Liver (tissue), 9 donors: ENCODE data around the gene ZNF423. TPM values are rescaled to one million over a fixed set of nuclear protein-coding genes. Genes with fewer than 3 reads are reported as not detected.

Source experiments
- DNase-seq: peaks from one replicate; pipeline ENCODE4 v3.0.0-alpha.2; 2017; ENCODE audit warnings: low spot score
- H3K27ac ChIP-seq, 2 donors: one replicate each; pipeline ENCODE4 v1.7.0; 2013; ENCODE audit warnings: inconsistent platforms in 2 of 2, low read length in 2 of 2, control low read depth in 1 of 2, low read depth in 1 of 2, mild to moderate bottlenecking in 1 of 2
- H3K27me3 ChIP-seq, 4 donors: one replicate each; pipeline versions ENCODE4 v1.6.1 to v1.7.0; 2013; ENCODE audit warnings: low read length in 3 of 4, inconsistent platforms in 1 of 4, mild to moderate bottlenecking in 1 of 4, moderate library complexity in 1 of 4; ENCODE audit not compliant: control insufficient read depth in 4 of 4, insufficient read depth in 4 of 4
- H3K36me3 ChIP-seq, 4 donors: one replicate each; pipeline versions ENCODE4 v1.6.1 to v1.7.0; 2013; ENCODE audit warnings: low read length in 3 of 4, mild to moderate bottlenecking in 3 of 4, low read depth in 1 of 4, moderate library complexity in 1 of 4; ENCODE audit not compliant: control insufficient read depth in 4 of 4, insufficient read depth in 3 of 4
- H3K4me1 ChIP-seq, 4 donors: one replicate each; pipeline versions ENCODE4 v1.6.1 to v1.7.0; 2013; ENCODE audit warnings: low read length in 3 of 4, mild to moderate bottlenecking in 3 of 4, moderate library complexity in 1 of 4; ENCODE audit not compliant: control insufficient read depth in 4 of 4, insufficient read depth in 4 of 4
- H3K4me3 ChIP-seq, 3 donors: one replicate each; pipeline versions ENCODE4 v1.6.1 to v1.7.0; 2013; ENCODE audit warnings: low read length in 3 of 3, control low read depth in 1 of 3, low read depth in 1 of 3, mild to moderate bottlenecking in 1 of 3
- H3K9ac ChIP-seq, 2 donors: one replicate each; pipeline ENCODE4 v1.7.0; 2013; ENCODE audit warnings: low read length in 2 of 2, mild to moderate bottlenecking in 2 of 2, moderate library complexity in 2 of 2, control low read depth in 1 of 2, low read depth in 1 of 2
- H3K9me3 ChIP-seq, 4 donors: one replicate each; pipeline versions ENCODE4 v1.6.1 to v1.7.0; 2013; ENCODE audit warnings: low read length in 3 of 4; ENCODE audit not compliant: control insufficient read depth in 4 of 4
- ATF3 ChIP-seq: IDR thresholded peaks from 2 replicates; pipeline ENCODE4 v1.6.1; 2016; ENCODE audit warnings: antibody characterized with exemption
- CTCF ChIP-seq: fragments of 150-350 bp; IDR thresholded peaks from 2 replicates; pipeline ENCODE4 v1.5.1; 2017; ENCODE audit warnings: improper control_type of control experiment, low read depth, low read length; ENCODE audit not compliant: missing input control
- FOXA1 ChIP-seq: IDR thresholded peaks from 2 replicates; pipeline ENCODE4 v1.6.1; 2016; ENCODE audit warnings: antibody characterized with exemption
- FOXA2 ChIP-seq: IDR thresholded peaks from 2 replicates; pipeline ENCODE4 v1.6.1; 2016; ENCODE audit warnings: antibody characterized with exemption
- GABPA ChIP-seq, 2 donors: IDR thresholded peaks in 1 of 2; conservative IDR thresholded peaks in 1 of 2; 2 replicates each; pipeline ENCODE4 v1.6.1; 2016; ENCODE audit warnings: antibody characterized with exemption in 2 of 2, mild to moderate bottlenecking in 1 of 2, moderate library complexity in 1 of 2
- HNF4A ChIP-seq, 2 donors: conservative IDR thresholded peaks; 2 replicates each; pipeline ENCODE4 v1.6.1; 2016; ENCODE audit warnings: antibody characterized with exemption in 2 of 2, mild to moderate bottlenecking in 2 of 2
- JUND ChIP-seq, 2 donors: IDR thresholded peaks; 2 replicates each; pipeline ENCODE4 v1.6.1; 2016; ENCODE audit warnings: antibody characterized with exemption in 2 of 2
- NR2F2 ChIP-seq: IDR thresholded peaks from 2 replicates; pipeline ENCODE4 v1.6.1; 2016; ENCODE audit warnings: antibody characterized with exemption
- REST ChIP-seq: IDR thresholded peaks from 2 replicates; pipeline ENCODE4 v1.6.1; 2016; ENCODE audit warnings: antibody characterized with exemption, mild to moderate bottlenecking
- RXRA ChIP-seq, 2 donors: IDR thresholded peaks; 2 replicates each; pipeline ENCODE4 v1.6.1; 2017 to 2018; ENCODE audit warnings: antibody characterized with exemption in 2 of 2, mild to moderate bottlenecking in 1 of 2
- SP1 ChIP-seq: IDR thresholded peaks from 2 replicates; pipeline ENCODE4 v1.6.1; 2018; ENCODE audit warnings: antibody characterized with exemption, mild to moderate bottlenecking
- YY1 ChIP-seq: IDR thresholded peaks from 2 replicates; pipeline ENCODE4 v1.6.1; 2016; ENCODE audit warnings: antibody characterized with exemption, mild to moderate bottlenecking
- WGBS: extraction: QIAGEN DNeasy Blood & Tissue Kit; methylation state at CpG from one replicate; pipeline ENCODE4 v1.1.7; 2013; 5-methylcytosine and 5-hydroxymethylcytosine counted together
- polyA plus RNA-seq, 2 donors: library from polyadenylated mRNA; stranded (reverse) in 1 of 2; unstranded in 1 of 2; fragments of 200-250 nt in 1 of 2; fragments of >200 nt in 1 of 2; fragmentation: Nextera tagmentation in 1 of 2; extraction: Ambion mirVana in 1 of 2; gene quantifications; one replicate each; pipeline versions ENCODE4 v1.2.1 to v1.2.3, GENCODE V29; 2013 to 2015
- total RNA-seq, 2 donors: library from RNA; depleted of rRNA; stranded (reverse); fragments of >200 nt; gene quantifications; one replicate each; pipeline ENCODE4 v1.2.3, GENCODE V29; 2014
- TF ChIP-seq, protein P1 (sequence below): IDR thresholded peaks from 2 replicates; pipeline ENCODE4 v1.6.1; 2016; ENCODE audit warnings: antibody characterized with exemption
- TF ChIP-seq, protein P2 (sequence below): IDR thresholded peaks from 2 replicates; pipeline ENCODE4 v1.6.1; 2016; ENCODE audit warnings: antibody characterized with exemption
- donor health status: healthy.
- donor health status: healthy.
- donor health status: healthy.
- donor health status: healthy.
- donor health status: healthy.

ZNF423 gene
- total and polyA plus RNA-seq, 4 donors: 0.24 to 1.6 (median 0.39) TPM

GRCh38 chr16:49661465-49662187 is 194.3 kb downstream of the ZNF423 start (continued):
- no peak for TF ChIP-seq ATF3

DNA sequence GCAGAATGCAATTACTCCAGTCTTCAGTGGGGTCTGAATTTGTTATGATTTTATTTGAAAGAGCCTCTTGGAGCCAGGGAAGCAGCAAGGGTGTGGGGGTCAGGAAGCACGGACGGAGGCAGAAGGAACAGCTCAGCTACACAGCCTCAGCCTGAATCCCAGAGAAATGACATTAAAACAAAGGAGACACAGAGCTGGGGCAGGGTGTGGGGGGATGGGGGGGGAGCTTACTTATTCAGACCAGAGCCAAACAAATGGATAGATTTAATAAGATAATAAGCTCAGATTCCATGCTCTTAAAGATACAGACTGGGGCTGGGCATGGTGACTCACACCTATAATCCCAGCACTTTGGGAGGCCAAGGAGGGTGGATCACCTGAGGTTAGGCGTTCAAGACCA is 195.3 kb downstream of the ZNF423 start:
- no peaks in the 10 kb centered on the region for H3K27me3 ChIP-seq
- H3K9ac ChIP-seq: no peak overlapping the region
- no peak for DNase-seq
- no peaks in the 10 kb centered on the region for H3K4me1 ChIP-seq
- WGBS: 89% methylated on average over 3 of the region's 3 CpGs
- H3K4me3 ChIP-seq: no peak overlapping the region
- no peaks in the 10 kb centered on the region for H3K36me3 ChIP-seq
- no peak overlapping the region for H3K27ac ChIP-seq
- TF ChIP-seq REST (no peak), HNF4A (conservative IDR thresholded peaks at IDR 0.05) (no peak), FOXA2 (no peak), YY1 (no peak), GABPA (IDR thresholded peaks at IDR 0.05 in 1 of 2, conservative IDR thresholded peaks at IDR 0.05 in 1 of 2) (no peak)
- TF ChIP-seq, protein P1, sequence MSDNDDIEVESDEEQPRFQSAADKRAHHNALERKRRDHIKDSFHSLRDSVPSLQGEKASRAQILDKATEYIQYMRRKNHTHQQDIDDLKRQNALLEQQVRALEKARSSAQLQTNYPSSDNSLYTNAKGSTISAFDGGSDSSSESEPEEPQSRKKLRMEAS: no peak
- no peaks in the 10 kb centered on the region for H3K9me3 ChIP-seq

DNA sequence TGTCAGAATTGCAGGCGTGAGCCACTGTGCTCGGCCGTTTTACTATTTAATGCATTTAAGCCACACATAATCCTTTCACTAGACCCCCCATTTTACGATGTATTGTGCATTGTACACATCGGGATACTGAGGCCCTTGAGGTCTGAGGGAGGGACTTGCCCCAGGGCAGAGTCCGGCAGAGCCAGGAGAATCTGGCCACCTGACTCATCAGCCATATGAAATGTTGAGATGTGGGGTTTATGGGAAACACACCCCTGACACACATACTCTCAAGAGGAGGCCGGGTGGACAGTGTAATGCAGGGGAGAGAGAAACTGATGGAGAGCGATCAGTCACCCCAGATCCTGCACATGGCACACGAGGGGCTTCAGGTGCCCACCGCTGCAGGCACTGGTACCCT is 196.6 kb downstream of the ZNF423 start:
- Histone ChIP-seq H3K27ac (no peak overlapping the region), H3K9me3 (no peaks in the 10 kb centered on the region), H3K4me3 (no peak overlapping the region), H3K36me3 (no peaks in the 10 kb centered on the region), H3K27me3 (no peaks in the 10 kb centered on the region), H3K9ac (no peak overlapping the region), H3K4me1 (no peaks in the 10 kb centered on the region)
- no peak for TF ChIP-seq SP1
- TF ChIP-seq RXRA (IDR thresholded peaks at IDR 0.05): no peak
- TF ChIP-seq, protein P1: no peak
- TF ChIP-seq, protein P2, sequence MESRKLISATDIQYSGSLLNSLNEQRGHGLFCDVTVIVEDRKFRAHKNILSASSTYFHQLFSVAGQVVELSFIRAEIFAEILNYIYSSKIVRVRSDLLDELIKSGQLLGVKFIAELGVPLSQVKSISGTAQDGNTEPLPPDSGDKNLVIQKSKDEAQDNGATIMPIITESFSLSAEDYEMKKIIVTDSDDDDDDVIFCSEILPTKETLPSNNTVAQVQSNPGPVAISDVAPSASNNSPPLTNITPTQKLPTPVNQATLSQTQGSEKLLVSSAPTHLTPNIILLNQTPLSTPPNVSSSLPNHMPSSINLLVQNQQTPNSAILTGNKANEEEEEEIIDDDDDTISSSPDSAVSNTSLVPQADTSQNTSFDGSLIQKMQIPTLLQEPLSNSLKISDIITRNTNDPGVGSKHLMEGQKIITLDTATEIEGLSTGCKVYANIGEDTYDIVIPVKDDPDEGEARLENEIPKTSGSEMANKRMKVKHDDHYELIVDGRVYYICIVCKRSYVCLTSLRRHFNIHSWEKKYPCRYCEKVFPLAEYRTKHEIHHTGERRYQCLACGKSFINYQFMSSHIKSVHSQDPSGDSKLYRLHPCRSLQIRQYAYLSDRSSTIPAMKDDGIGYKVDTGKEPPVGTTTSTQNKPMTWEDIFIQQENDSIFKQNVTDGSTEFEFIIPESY: no peak
- no peak for TF ChIP-seq ATF3
- no peak for TF ChIP-seq NR2F2
- no peak for TF ChIP-seq JUND (IDR thresholded peaks at IDR 0.05)
- TF ChIP-seq FOXA2: no peak
- TF ChIP-seq CTCF: no peak
- TF ChIP-seq HNF4A (conservative IDR thresholded peaks at IDR 0.05): no peak
- no peak for TF ChIP-seq FOXA1
- no peak for TF ChIP-seq REST
- no peak for DNase-seq
- WGBS: 90% methylated on average over 10 of the region's 10 CpGs
